Body of pancreas (tissue), 4 donors: ENCODE results near the gene BOD1. TPM values are rescaled to one million over a fixed set of nuclear protein-coding genes. Genes with fewer than 3 reads are reported as not detected.

Experiments used
- ATAC-seq: fragments of 150-250 bp; one replicate; pipeline ENCODE4 v1.9.1; 2016
- DNase-seq, 4 donors: peaks; one replicate each; pipeline ENCODE4 v3.0.0-alpha.2; 2019
- H3K27ac ChIP-seq, 4 donors: fragments of 200-600 bp; sonication (generic); 1 replicate in 3 of 4; 2 replicates in 1 of 4; pipeline versions ENCODE4 v1.5.1 to v1.6.1; 2016 to 2019; ENCODE audit warnings: mild to moderate bottlenecking in 1 of 4, mixed read lengths in 1 of 4, moderate library complexity in 1 of 4
- H3K27me3 ChIP-seq, 2 donors: fragments of 200-600 bp; sonication (generic); one replicate each; pipeline ENCODE4 v1.6.0; 2016; ENCODE audit warnings: mild to moderate bottlenecking in 1 of 2
- H3K36me3 ChIP-seq, 2 donors: fragments of 200-600 bp; sonication (generic); replicated peaks in 1 of 2; 2 replicates each; pipeline ENCODE4 v1.5.1; 2016; ENCODE audit warnings: low read depth in 2 of 2; ENCODE audit not compliant: insufficient read depth in 1 of 2
- H3K4me1 ChIP-seq: fragments of 200-600 bp; sonication (generic); one replicate; pipeline ENCODE4 v1.6.0; 2016
- H3K4me3 ChIP-seq, 2 donors: fragments of 200-600 bp; sonication (generic); 1 replicate in 1 of 2; 2 replicates in 1 of 2; pipeline ENCODE4 v1.5.1; 2016 to 2019
- H3K9me3 ChIP-seq, 3 donors: fragments of 200-600 bp; sonication (generic); 1 replicate in 2 of 3; 2 replicates in 1 of 3; pipeline ENCODE4 v1.5.1; 2016
- POLR2A ChIP-seq, 3 donors: fragments of 450-650 bp; IDR thresholded peaks; one replicate each; pipeline ENCODE4 v1.6.1; 2016; ENCODE audit warnings: antibody characterized with exemption in 3 of 3, mild to moderate bottlenecking in 2 of 3
- WGBS, 2 donors: methylation state at CpG; one replicate each; pipeline ENCODE4 v1.1.5; 2017; 5-methylcytosine and 5-hydroxymethylcytosine counted together
- intact Hi-C: fragments of 100-400 bp; cut with DNase I; formaldehyde crosslinking; loops from one replicate; pipeline ENCODE4 v1.15.1; 2023
- total RNA-seq, 2 donors: library from RNA; depleted of rRNA; stranded (reverse); fragments of >200 nt; gene quantifications; one replicate each; pipeline ENCODE4 v1.1.0, GENCODE V29; 2016
- TF ChIP-seq, protein P1 (sequence below), 7 experiments: fragments of 450-650 bp in 4 of 7; fragments of 200-600 bp in 3 of 7; sonication (generic) in 3 of 7; IDR thresholded peaks; one replicate each; pipeline ENCODE4 v1.5.1; 2016 to 2019; ENCODE audit warnings: antibody characterized with exemption in 7 of 7

BOD1 gene
- total RNA-seq, result 10 to 100 TPM; 32.7 to 36.9 TPM

DNA sequence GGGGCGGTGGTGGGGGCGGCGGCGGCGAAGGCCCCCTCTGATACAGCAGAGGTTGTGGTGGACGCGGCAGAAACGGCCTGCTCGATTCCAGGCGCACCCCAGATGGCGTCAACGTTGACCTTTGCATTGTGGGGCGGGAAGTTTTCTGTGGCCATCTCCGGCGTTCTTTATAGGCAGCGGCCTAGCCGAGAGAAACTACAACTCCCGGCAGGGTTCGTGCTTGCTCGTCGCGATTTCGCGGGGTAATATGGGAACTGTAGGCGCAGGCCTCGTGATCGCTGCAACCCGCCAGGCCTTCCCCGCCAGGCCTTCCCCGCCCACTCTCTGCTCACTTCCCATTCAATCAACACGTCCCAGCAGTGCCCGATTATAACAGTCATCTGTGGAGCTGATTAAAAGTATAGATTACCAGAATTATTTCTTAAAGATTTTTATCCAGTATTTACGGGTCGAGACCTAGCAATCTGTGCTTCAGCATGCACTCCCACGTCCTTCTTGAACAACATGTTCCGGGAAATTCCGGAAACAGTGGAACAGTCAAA is at the start of gene BOD1:
Gene BOD1 (minus strand): TSS at position 74 of the 542 bp plus-strand sequence. CDS start 214 bp downstream, outside the sequence.
- peak; percentile 97 for ATAC-seq

DNA sequence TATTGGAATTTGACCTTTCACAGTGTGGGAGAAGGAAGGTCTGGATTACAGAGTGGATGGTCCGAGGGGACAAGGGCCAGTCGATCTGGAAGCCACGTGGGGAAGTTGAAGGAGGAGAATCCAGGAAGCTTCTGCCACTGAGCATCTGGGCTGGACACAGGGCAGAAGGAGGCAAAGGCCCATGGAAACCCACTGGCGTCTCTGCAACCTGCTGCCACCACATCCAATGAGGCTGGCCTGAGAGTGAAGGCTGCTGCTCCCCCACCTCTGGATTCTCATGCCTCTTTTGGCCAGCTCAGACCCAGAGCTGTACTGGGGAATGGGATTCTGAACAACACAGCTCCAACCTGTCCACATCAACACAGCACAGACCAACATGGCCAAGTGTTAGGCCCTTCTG is 48.9 kb upstream of the BOD1 start:
- Histone ChIP-seq H3K36me3 (no peaks in the 10 kb centered on the region), H3K27ac (no peak overlapping the region), H3K4me1 (peaks cover 6% of the 10 kb centered on the region), H3K9me3 (no peaks in the 10 kb centered on the region), H3K4me3 (no peak overlapping the region), H3K27me3 (no peaks in the 10 kb centered on the region)
- TF ChIP-seq, protein P1, sequence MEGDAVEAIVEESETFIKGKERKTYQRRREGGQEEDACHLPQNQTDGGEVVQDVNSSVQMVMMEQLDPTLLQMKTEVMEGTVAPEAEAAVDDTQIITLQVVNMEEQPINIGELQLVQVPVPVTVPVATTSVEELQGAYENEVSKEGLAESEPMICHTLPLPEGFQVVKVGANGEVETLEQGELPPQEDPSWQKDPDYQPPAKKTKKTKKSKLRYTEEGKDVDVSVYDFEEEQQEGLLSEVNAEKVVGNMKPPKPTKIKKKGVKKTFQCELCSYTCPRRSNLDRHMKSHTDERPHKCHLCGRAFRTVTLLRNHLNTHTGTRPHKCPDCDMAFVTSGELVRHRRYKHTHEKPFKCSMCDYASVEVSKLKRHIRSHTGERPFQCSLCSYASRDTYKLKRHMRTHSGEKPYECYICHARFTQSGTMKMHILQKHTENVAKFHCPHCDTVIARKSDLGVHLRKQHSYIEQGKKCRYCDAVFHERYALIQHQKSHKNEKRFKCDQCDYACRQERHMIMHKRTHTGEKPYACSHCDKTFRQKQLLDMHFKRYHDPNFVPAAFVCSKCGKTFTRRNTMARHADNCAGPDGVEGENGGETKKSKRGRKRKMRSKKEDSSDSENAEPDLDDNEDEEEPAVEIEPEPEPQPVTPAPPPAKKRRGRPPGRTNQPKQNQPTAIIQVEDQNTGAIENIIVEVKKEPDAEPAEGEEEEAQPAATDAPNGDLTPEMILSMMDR (IDR thresholded peaks at IDR 0.05), result no peak
- no peak for TF ChIP-seq POLR2A (IDR thresholded peaks at IDR 0.05)
- no peak for DNase-seq
- intact Hi-C loops, result no loop called here
- WGBS, 2 donors, result 92 to 94% methylated on average over 4 of the region's 4 CpGs
- no peak for ATAC-seq

More for the DNA sequence above, at the start of gene BOD1:
- DNase-seq, result peak; percentile 97 to 99 (median 98)
- H3K27ac ChIP-seq, result peak within 1 kb of the TSS; percentile 91 to 97 (median 92)
- H3K4me3 ChIP-seq, result peak within 1 kb of the TSS; percentile 87 to 99
- H3K27me3 ChIP-seq, result no peaks in the 10 kb centered on the region
- 4 to 6% methylated on average over 20 to 37 of the region's 37 CpGs for WGBS, 2 donors
- no peaks in the 10 kb centered on the region for H3K9me3 ChIP-seq
- H3K36me3 ChIP-seq, result no peaks in the 10 kb centered on the region
- TF ChIP-seq POLR2A (IDR thresholded peaks at IDR 0.05), result peak in 1 of 3 donors; percentile 67
- TF ChIP-seq, protein P1 (IDR thresholded peaks at IDR 0.05), result no peak
- intact Hi-C loops, result no loop called here
- H3K4me1 ChIP-seq, result peaks cover 39% of the 10 kb centered on the region

DNA sequence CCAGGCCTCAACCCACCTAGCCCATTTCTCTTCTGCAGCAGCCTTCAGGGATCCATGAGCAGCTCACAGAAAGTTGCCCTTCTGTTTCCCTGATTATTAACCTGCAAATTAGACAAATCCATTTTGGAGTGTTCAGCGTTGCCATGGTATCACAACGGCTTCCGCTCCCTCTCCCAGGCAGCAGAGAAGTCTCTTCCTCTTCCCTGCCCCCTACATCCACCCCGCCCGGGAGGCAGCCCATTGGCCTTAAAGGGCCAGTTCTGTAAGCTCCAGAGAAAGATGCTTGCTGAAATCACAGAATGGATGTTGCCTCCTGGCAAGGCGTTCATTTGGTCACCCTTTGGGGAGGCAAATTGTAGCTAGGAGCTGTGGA is 47.7 kb upstream of the BOD1 start:
- Histone ChIP-seq H3K4me3 (no peak overlapping the region), H3K36me3 (no peaks in the 10 kb centered on the region), H3K4me1 (no peaks in the 10 kb centered on the region), H3K27me3 (no peaks in the 10 kb centered on the region), H3K9me3 (no peaks in the 10 kb centered on the region), H3K27ac (no peak overlapping the region)
- TF ChIP-seq, protein P1 (IDR thresholded peaks at IDR 0.05), result no peak
- no peak for TF ChIP-seq POLR2A (IDR thresholded peaks at IDR 0.05)
- ATAC-seq (peak; percentile 75), DNase-seq (peak in 3 of 4 donors; percentile 43 to 64 (median 53))
- WGBS, 2 donors, result 38 to 66% methylated on average over 6 of the region's 6 CpGs
- intact Hi-C loops, result no loop called here

DNA sequence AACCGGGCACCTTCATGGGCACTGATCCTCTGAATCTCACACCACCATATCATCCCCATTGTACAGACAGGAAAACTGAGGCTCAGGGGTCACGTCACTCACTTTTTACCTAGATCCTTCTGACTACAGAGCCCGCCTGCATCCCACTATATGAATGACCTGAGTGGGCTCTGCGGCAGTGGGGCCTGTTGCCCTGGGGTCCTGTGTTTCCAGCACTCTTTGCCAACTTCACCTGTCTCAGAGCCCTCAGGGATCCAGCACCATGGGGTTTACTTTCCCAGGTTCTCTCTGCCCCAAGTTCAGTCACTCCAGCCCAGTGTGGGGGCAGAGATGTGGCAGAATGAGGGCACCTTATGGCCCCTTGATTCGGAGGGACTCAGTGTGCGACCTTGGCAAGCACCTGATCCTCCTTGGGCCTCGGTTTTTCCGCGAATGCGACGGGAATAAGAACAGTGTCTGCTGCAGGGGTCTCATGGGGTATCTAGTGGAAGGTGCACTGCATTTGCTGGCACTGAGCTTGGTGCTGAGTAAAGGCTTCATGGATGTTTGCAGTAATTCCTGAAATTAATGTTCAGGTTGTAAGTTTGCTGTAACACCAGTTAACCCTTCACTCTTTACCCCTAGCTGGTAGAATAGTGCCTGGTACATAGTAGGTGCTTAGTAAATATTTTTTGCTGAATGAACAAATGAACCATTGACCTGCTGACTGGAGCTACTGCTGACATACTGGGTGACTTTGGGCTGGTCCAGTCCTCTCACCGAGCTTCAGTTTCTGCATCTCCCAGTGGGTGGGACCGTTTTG is 47.1 kb upstream of the BOD1 start:
- Histone ChIP-seq H3K36me3 (no peaks in the 10 kb centered on the region), H3K9me3 (no peaks in the 10 kb centered on the region), H3K4me1 (no peaks in the 10 kb centered on the region), H3K27me3 (no peaks in the 10 kb centered on the region), H3K27ac (no peak overlapping the region), H3K4me3 (no peak overlapping the region)
- TF ChIP-seq, protein P1 (IDR thresholded peaks at IDR 0.05), result no peak
- TF ChIP-seq POLR2A (IDR thresholded peaks at IDR 0.05), result no peak
- intact Hi-C loops, result no loop called here
- DNase-seq, result no peak
- no peak for ATAC-seq
- 79 to 93% methylated on average over 10 to 11 of the region's 13 CpGs for WGBS, 2 donors
